ENCODE results near the gene ID2.

DNA sequence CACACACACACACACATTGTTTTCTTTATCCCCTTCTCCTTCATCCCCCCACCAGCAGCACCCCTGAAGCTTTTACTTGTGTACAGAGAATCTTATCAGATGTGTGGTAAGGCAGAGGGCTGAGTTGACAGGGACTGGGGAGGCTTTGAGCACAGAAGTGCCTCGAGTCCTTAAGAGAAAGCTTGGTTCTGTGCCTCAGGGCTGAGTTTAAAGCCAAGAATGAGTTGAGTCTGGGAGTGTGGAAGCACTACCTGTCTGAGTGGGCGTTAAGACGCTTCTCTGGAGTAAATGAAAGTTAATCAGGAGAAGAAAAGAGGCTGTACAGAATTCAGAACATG lies 2.7 kb downstream of the ID2 start:
- TF ChIP-seq ZKSCAN1 (IDR thresholded peaks at IDR 0.05; ENCODE audit: low read length): no peak
- TF ChIP-seq HDAC6 (IDR thresholded peaks at IDR 0.05; ENCODE audit: low read depth, low read length): no peak

All from HepG2 (cell line).